ENCODE results near the gene MRPL20. TPM values are rescaled to one million over a fixed set of nuclear protein-coding genes. Genes with fewer than 3 reads are reported as not detected.

Gene MRPL20
- total and polyA plus RNA-seq, 2 donors (not counting 1 experiment from before 2014, with no cell fraction given), result 81.7 to 150 TPM

GRCh38 chr1:1380860-1381259 is 26.2 kb downstream of the MRPL20 start:
- Histone ChIP-seq H3K4me1 (ENCODE audit: control insufficient read depth, extremely low read depth, insufficient read depth, low read length) (peaks cover 2% of the 10 kb centered on the region), H4K20me1 (ENCODE audit: control insufficient read depth, extremely low read depth, insufficient read depth, low read length) (no peaks in the 10 kb centered on the region), H3K4me3 (replicated peaks in 1 of 4; ENCODE audit: control extremely low read depth in 1 of 4, insufficient read depth in 1 of 4, low read depth in 3 of 4, low read length in 4 of 4) (no peak overlapping the region), H3K4me2 (ENCODE audit: extremely low read depth, insufficient read depth, low read length) (no peak overlapping the region), H3K9me3 (ENCODE audit: control insufficient read depth, insufficient read depth, low read depth, low read length) (no peaks in the 10 kb centered on the region), H3K79me2 (ENCODE audit: control insufficient read depth, insufficient read depth, low read length) (peaks cover 1% of the 10 kb centered on the region), H3K36me3 (ENCODE audit: control insufficient read depth, insufficient read depth, low read length) (peaks cover 5% of the 10 kb centered on the region), H3K27ac (ENCODE audit: insufficient read depth, low read length) (no peak overlapping the region), H2AFZ (ENCODE audit: low read length) (no peak overlapping the region), H3K9ac (ENCODE audit: insufficient read depth, low read length) (no peak overlapping the region), H3K27me3 (ENCODE audit: control insufficient read depth, insufficient read depth, low read length) (no peaks in the 10 kb centered on the region)
- TF ChIP-seq EZH2 (IDR thresholded peaks at IDR 0.05; ENCODE audit: low read length, missing control alignments) (no peak), CTCF (conservative IDR thresholded peaks at IDR 0.05 in 1 of 2, IDR thresholded peaks at IDR 0.05 in 1 of 2; ENCODE audit: low read depth in 1 of 2, low read length in 2 of 2) (no peak)
- DNase-seq (ENCODE audit: low read depth in 2 of 2), result no peak

GRCh38 chr1:1377540-1378205 is 29.4 kb downstream of the MRPL20 start:
- H3K4me1 ChIP-seq (ENCODE audit: control insufficient read depth, extremely low read depth, insufficient read depth, low read length), result peaks cover 7% of the 10 kb centered on the region
- no peaks in the 10 kb centered on the region for H3K9me3 ChIP-seq (ENCODE audit: control insufficient read depth, insufficient read depth, low read depth, low read length)
- no peaks in the 10 kb centered on the region for H4K20me1 ChIP-seq (ENCODE audit: control insufficient read depth, extremely low read depth, insufficient read depth, low read length)
- H3K27me3 ChIP-seq (ENCODE audit: control insufficient read depth, insufficient read depth, low read length), result no peaks in the 10 kb centered on the region
- H3K9ac ChIP-seq (ENCODE audit: insufficient read depth, low read length), result no peak overlapping the region
- no peak overlapping the region for H2AFZ ChIP-seq (ENCODE audit: low read length)
- H3K36me3 ChIP-seq (ENCODE audit: control insufficient read depth, insufficient read depth, low read length), result peaks cover 12% of the 10 kb centered on the region
- no peak overlapping the region for H3K4me3 ChIP-seq (replicated peaks in 1 of 4; ENCODE audit: control extremely low read depth in 1 of 4, insufficient read depth in 1 of 4, low read depth in 3 of 4, low read length in 4 of 4)
- DNase-seq (ENCODE audit: low read depth in 2 of 2), result no peak
- TF ChIP-seq CTCF (conservative IDR thresholded peaks at IDR 0.05 in 1 of 2, IDR thresholded peaks at IDR 0.05 in 1 of 2; ENCODE audit: low read depth in 1 of 2, low read length in 2 of 2) (no peak), EZH2 (IDR thresholded peaks at IDR 0.05; ENCODE audit: low read length, missing control alignments) (no peak)
- H3K79me2 ChIP-seq (ENCODE audit: control insufficient read depth, insufficient read depth, low read length), result peaks cover 22% of the 10 kb centered on the region
- H3K4me2 ChIP-seq (ENCODE audit: extremely low read depth, insufficient read depth, low read length), result no peak overlapping the region
- no peak overlapping the region for H3K27ac ChIP-seq (ENCODE audit: insufficient read depth, low read length)

- Histone ChIP-seq H3K36me3 (ENCODE audit: control insufficient read depth, insufficient read depth, low read length) (peaks cover 15% of the 10 kb centered on the region), H3K4me2 (ENCODE audit: extremely low read depth, insufficient read depth, low read length) (no peak overlapping the region), H3K79me2 (ENCODE audit: control insufficient read depth, insufficient read depth, low read length) (peaks cover 26% of the 10 kb centered on the region), H2AFZ (ENCODE audit: low read length) (no peak overlapping the region), H3K27me3 (ENCODE audit: control insufficient read depth, insufficient read depth, low read length) (no peaks in the 10 kb centered on the region), H3K9ac (ENCODE audit: insufficient read depth, low read length) (no peak overlapping the region), H4K20me1 (ENCODE audit: control insufficient read depth, extremely low read depth, insufficient read depth, low read length) (no peaks in the 10 kb centered on the region), H3K9me3 (ENCODE audit: control insufficient read depth, insufficient read depth, low read depth, low read length) (no peaks in the 10 kb centered on the region), H3K4me3 (replicated peaks in 1 of 4; ENCODE audit: control extremely low read depth in 1 of 4, insufficient read depth in 1 of 4, low read depth in 3 of 4, low read length in 4 of 4) (no peak overlapping the region), H3K4me1 (ENCODE audit: control insufficient read depth, extremely low read depth, insufficient read depth, low read length) (peaks cover 12% of the 10 kb centered on the region), H3K27ac (ENCODE audit: insufficient read depth, low read length) (no peak overlapping the region)
- no peak for TF ChIP-seq EZH2 (IDR thresholded peaks at IDR 0.05; ENCODE audit: low read length, missing control alignments)
- TF ChIP-seq CTCF (conservative IDR thresholded peaks at IDR 0.05 in 1 of 2, IDR thresholded peaks at IDR 0.05 in 1 of 2; ENCODE audit: low read depth in 1 of 2, low read length in 2 of 2), result no peak
- DNase-seq (ENCODE audit: low read depth in 2 of 2), result no peak
Observed at GRCh38 chr1:1376551-1377226, 30.4 kb downstream of the MRPL20 start.

Measured in fibroblast of lung (primary cell).